ENCODE results near the gene KIAA1217. TPM values are rescaled to one million over a fixed set of nuclear protein-coding genes. Genes with fewer than 3 reads are reported as not detected.
"Not testable (repeated sequence)": the region's sequence is repeated elsewhere in the genome, so short reads cannot be mapped to it uniquely, and the experiment has no call there.

Gene KIAA1217
- total RNA-seq, 4 donors from 2014 or later = 46.9 to 108 (median 61.5) TPM

GRCh38 chr10:24481241-24481640 lies 272.3 kb downstream of the KIAA1217 start:
- H3K27ac ChIP-seq = no peak overlapping the region
- no peaks in the 10 kb centered on the region for H3K27me3 ChIP-seq
- peaks cover 0 to 11% (median 0%) of the 10 kb centered on the region in 3 donors for H3K36me3 ChIP-seq
- H3K4me3 ChIP-seq = no peak overlapping the region
- DNase-seq = no peak
- TF ChIP-seq CTCF (IDR thresholded peaks at IDR 0.05) = no peak
- TF ChIP-seq POLR2A (IDR thresholded peaks at IDR 0.05) = no peak
- no peaks in the 10 kb centered on the region for H3K9me3 ChIP-seq
- H3K4me1 ChIP-seq = peaks cover 0 to 32% (median 0%) of the 10 kb centered on the region in 4 donors

- H3K4me3 ChIP-seq, H3K27me3 ChIP-seq, DNase-seq, H3K9me3 ChIP-seq: not testable (repeated sequence)
- Histone ChIP-seq H3K27ac (peak overlapping the region in 3 of 4 donors; percentile 74 to 90 (median 83)), H3K4me1 (peaks cover 0 to 32% (median 0%) of the 10 kb centered on the region in 4 donors), H3K36me3 (peaks cover 0 to 20% (median 0%) of the 10 kb centered on the region in 3 donors)
Measured at GRCh38 chr10:24482713-24483112, 273.8 kb downstream of the KIAA1217 start.

- DNase-seq = peak in 2 of 3 donors; percentile 74 to 85
- Histone ChIP-seq H3K27ac (peak overlapping the region in 3 of 4 donors; percentile 74 to 90 (median 83)), H3K4me1 (peaks cover 0 to 39% (median 0%) of the 10 kb centered on the region in 4 donors), H3K36me3 (peaks cover 0 to 20% (median 0%) of the 10 kb centered on the region in 3 donors), H3K27me3 (no peaks in the 10 kb centered on the region), H3K4me3 (no peak overlapping the region), H3K9me3 (no peaks in the 10 kb centered on the region)
- TF ChIP-seq CTCF (IDR thresholded peaks at IDR 0.05) (no peak), POLR2A (IDR thresholded peaks at IDR 0.05) (peak in 1 of 2 donors; percentile 55)
Measured at GRCh38 chr10:24483701-24484100, 274.8 kb downstream of the KIAA1217 start.

- H3K4me3 ChIP-seq = no peak overlapping the region
Measured at GRCh38 chr10:24484771-24485170, 275.8 kb downstream of the KIAA1217 start.

GRCh38 chr10:24485304-24485703 lies 276.4 kb downstream of the KIAA1217 start:
- no peak for DNase-seq
- H3K27ac ChIP-seq = no peak overlapping the region
- peaks cover 0 to 20% (median 0%) of the 10 kb centered on the region in 3 donors for H3K36me3 ChIP-seq
- TF ChIP-seq POLR2A (IDR thresholded peaks at IDR 0.05) = no peak
- no peak for TF ChIP-seq CTCF (IDR thresholded peaks at IDR 0.05)
- H3K4me3 ChIP-seq = no peak overlapping the region
- peaks cover 0 to 35% (median 0%) of the 10 kb centered on the region in 4 donors for H3K4me1 ChIP-seq
- H3K27me3 ChIP-seq = no peaks in the 10 kb centered on the region
- no peaks in the 10 kb centered on the region for H3K9me3 ChIP-seq

More at GRCh38 chr10:24484771-24485170, 275.8 kb downstream of the KIAA1217 start:
- H3K27ac ChIP-seq = peak overlapping the region in 3 of 4 donors; percentile 45 to 90 (median 59)
- no peak for DNase-seq
- H3K9me3 ChIP-seq = no peaks in the 10 kb centered on the region
- H3K4me1 ChIP-seq = peaks cover 0 to 40% (median 0%) of the 10 kb centered on the region in 4 donors
- H3K27me3 ChIP-seq = no peaks in the 10 kb centered on the region
- peaks cover 0 to 20% (median 0%) of the 10 kb centered on the region in 3 donors for H3K36me3 ChIP-seq
- no peak for TF ChIP-seq CTCF (IDR thresholded peaks at IDR 0.05)
- no peak for TF ChIP-seq POLR2A (IDR thresholded peaks at IDR 0.05)

GRCh38 chr10:24488631-24489030 lies 279.7 kb downstream of the KIAA1217 start:
- H3K27ac ChIP-seq = no peak overlapping the region
- H3K4me1 ChIP-seq = peaks cover 0 to 18% (median 0%) of the 10 kb centered on the region in 4 donors
- H3K36me3 ChIP-seq = peaks cover 0 to 20% (median 0%) of the 10 kb centered on the region in 3 donors
- no peak overlapping the region for H3K4me3 ChIP-seq
- TF ChIP-seq POLR2A (IDR thresholded peaks at IDR 0.05) (no peak), CTCF (IDR thresholded peaks at IDR 0.05) (no peak)
- DNase-seq = no peak
- H3K9me3 ChIP-seq = no peaks in the 10 kb centered on the region
- H3K27me3 ChIP-seq = no peaks in the 10 kb centered on the region
